Embryonic facial prominence (tissue), 1 donor: ENCODE measurements around the gene RDM1.
"Not testable (repeated sequence)": the region's sequence is repeated elsewhere in the genome, so short reads cannot be mapped to it uniquely, and the experiment has no call there.

Experiments
- DNase-seq: peaks from one replicate; pipeline ENCODE4 v3.0.0-alpha.2; 2016; ENCODE audit errors: extremely low spot score

The RDM1 gene, protein sequence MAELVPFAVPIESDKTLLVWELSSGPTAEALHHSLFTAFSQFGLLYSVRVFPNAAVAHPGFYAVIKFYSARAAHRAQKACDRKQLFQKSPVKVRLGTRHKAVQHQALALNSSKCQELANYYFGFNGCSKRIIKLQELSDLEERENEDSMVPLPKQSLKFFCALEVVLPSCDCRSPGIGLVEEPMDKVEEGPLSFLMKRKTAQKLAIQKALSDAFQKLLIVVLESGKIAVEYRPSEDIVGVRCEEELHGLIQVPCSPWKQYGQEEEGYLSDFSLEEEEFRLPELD

DNA sequence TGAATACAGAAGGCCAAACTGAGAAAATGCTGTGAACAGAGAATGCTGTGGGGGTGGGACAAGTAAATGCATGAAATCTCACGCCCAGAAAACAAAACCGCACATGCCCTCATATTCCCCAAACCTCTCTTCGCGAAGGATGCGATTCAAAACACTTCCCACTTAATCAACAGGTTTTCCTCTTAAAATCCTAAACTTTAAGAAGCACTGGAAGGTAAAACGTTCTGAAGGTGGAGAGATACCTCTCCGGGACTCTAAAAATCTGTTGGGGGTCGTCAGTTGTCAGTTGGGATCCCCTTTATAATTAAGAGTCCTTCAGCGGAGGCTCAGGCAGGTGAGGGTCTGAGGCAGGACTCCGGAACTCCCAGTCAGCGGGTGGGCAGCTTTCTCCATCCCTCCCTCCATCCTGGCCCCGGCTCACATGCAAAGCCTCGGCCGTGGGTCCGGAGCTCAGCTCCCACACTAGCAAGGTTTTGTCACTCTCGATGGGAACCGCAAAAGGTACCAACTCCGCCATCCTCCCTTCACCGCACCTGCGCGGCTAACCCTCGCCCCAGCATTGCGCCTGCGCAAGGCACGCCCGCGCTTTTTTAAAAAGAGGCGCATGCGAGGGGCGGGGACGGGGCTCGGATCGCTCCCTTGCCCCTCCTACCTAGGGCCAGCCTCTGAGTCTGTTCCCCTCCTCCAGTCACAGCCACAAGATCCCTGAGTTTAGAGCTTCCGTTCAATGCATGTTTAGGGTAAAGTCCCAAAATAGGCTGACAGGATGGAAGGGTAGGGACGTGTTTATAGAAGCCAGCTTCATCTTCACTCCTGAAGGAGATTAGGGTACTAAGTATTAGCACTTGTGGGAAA, at the start of gene RDM1:
RDM1 (minus strand) TSS at position 563 of the 855 bp plus-strand sequence; CDS start at position 517, 46 bp downstream.
- peak; percentile 62 for DNase-seq

DNA sequence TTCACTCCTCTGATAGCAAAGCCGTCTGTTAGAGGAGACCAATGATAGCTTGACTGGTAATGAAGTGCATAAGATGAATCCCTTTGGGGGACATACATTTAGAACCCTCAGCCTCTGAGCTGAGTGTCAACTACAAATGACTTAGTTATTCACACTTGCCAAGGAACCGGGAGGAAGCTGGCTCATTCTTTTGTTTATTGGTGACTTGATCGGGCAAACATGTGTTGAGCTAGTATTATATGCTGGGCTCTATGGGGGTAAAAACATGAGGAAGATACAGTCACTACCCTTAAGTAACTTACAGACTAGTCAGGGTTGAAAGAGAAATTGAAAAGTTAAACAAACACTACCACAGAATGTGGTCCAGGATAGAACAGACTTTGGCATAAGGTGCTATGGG, 47.8 kb upstream of the RDM1 start:
- no peak for DNase-seq

DNA sequence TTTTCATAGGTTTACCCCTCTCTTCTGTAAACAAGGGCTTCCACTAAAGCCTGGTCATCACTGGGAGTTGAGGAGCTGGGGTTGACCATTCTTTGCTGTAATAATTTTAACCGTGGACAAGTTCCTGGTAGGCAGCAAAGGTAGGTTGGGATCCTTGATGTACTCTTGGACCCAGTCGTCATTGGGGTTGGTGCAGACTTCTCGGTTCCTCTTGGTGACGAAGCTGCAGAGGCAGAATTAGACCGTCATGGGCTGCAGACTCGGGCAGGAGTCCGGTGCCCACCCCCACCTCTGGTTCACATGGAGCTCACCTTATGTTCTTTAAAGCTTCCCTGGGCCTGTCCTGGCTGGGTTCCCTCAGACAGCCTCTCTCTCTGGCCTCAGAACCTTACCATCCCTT, 46.9 kb upstream of the RDM1 start:
- DNase-seq: no peak

DNA sequence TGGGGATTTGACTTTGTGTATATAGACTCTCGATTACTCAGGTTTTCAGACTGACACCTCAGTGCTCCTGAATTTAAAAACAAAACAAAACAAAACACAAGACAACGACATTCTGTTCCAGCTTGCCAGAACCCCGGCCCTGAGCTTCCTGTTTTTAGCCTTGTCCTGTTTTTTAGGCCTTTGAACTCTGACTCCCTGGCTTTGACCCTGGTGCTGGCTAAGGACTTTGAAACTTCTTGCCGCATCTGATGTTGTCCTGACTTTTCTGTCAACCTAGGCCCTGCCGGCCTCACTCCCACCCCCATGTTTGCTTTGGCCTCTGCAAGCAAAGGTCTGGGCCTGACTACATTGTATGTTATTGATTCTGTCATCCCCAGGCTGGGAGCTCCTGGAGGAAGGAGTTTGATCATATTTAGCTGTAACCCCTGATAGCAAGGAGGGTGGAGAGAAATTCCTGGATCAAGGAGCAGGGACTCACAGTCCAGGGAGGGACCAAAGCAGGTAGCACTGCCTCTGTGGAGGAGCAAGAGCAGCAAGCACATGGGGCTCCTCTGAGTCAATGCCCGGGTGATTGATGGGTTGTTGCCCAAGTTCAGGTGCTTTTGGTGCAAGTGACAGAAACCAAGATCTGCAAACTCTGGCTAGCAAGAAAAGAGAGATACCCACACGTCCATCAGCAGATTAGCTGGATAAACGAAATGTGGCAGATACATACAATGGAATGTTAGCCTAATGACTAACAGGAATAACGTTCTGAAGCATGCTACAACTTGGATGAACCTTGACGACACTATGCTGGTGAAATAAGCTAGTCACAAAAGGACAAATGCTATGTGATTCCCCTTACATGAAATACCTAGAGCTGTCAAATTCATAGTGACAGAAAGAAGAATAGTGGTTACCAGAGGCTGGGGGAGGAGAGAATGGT, 43.0 kb upstream of the RDM1 start:
- no peak for DNase-seq

DNA sequence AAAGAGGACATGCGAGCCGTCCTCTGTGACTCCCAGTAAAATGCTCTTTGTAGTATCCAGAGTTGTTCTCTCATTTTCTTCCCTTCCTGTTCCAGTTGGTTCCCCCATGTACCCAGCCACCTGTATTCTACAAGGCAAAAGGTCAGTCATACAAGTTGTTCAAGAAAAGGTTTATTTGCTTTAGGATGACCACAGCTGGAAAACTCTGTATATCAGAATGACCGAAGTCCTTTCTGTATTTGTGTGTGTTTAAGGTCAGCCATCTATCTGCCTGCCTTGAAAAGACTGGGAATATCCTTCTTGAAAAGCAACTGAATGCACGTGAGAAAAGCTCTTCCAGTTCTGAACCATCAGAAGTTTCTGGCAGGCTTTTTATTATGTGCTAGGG, 42.4 kb upstream of the RDM1 start:
- DNase-seq: no peak

DNA sequence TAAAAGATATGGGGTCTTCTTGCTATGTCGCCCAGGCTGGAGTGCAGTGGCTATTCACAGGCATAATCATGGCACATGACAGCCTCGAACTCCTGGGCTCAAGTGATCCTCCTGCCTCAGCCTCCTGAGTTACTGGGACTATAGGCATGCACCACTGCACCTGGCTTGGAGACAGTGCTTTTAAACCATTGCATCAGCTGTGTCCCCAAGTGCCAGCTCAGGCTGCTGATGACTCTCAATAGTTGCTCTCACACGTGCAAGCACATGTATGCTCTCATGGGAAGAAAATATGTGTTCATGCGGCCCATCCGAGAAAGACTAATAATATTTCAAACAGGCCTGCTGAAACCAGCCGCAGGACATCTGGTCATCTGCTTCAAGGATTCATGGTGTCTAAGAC, 42.0 kb upstream of the RDM1 start:
- DNase-seq: no peak

DNA sequence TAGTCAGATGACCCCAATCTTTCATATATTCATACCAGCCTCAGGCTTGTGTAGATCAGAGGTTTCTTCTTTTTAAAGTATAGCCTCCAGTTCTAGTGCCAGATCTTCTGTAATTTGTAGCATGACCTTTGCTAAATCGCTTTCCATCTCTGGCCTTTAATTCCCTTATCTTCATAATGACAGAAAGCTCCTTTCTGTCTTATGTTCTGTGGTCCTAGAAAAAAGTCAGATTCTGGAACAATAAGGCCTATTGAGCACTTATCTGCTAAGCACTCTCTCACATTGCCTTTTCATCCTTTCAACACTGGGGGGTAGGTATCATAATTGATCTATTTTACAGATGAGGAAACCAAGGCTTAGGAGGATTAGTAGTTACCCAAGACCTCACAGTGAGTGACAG, 41.5 kb upstream of the RDM1 start:
- no peak for DNase-seq

DNA sequence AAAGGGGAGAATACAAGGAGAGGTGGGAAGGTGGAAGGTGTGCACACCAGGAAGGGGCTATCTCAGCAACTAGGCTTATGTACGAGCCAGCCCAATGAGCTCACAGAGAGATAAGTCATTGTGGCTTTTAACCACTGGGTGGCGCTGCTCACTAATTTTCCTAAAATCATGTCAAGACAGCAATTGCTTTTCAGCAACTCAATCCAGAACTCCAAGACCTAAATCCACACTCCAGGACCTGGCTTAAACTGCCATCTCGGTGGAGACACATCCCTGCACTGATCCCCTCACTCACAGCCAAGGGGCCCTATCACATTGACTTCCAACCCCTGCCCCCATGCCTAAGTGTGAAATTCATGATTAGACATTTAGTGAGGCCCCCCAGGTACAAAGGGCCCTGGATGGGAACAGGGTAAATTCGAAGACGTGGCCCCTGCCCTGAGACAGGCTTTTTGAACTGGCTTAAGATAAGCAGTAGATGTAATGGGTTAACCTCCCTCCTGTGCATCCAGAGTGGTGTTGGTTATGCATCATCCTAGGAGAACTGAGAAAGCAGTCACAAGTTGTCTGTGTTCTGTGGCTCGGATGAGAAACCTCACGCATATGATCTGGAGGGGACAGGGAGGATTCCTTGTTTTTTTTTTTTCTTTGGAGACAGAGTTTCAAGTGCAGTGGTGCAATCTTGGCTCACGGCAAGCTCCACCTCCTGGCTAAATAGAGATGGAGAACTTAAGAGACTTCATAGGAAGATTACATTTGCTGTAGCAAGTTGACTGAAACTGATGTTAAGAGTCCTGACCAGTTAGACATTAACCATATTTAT, 39.2 kb upstream of the RDM1 start:
- DNase-seq: peak; percentile 69

DNA sequence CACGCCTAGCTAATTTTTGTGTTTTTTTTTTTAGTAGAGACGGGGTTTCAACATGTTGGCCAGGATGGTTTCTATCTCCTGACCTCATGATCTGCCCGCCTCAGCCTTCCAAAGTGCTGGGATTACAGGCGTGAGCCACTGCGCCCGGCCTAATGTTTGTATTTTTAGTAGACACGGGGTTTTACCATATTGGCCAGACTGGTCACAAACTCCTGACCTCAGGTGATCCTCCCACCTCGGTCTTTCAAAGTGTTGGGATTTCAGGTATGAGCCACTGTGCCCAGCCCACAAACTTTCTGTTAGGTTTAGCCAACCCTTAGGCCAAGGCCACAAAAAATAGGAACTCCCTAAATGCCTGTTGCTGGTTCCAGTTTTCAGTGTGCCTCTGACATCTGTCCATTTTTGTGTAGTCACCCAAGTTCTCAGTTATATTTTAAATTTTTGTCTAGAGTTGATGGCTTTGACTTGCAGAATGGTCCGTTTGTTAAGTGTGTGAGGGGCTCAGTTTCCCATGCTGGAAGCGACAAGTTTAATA, 38.0 kb upstream of the RDM1 start:
- no peak for DNase-seq

DNA sequence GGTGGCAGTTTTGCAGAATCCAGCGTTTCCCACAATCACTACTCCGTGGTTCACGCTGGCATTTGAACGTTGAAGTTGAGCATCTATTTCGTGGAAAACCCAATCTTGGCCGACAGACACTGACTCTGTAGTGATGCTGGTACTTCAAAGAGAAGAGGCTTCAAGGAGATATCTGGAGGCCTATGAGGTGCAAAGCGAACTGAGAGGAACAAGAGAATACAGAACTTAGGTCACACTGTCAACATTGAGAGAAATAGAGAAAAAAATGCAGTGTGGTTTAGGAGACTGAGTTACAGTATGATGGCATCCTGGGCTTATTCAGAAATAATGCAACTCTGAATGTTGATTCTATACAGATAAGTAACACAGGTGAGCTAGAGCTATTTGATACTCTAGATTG, 34.7 kb upstream of the RDM1 start:
- DNase-seq: no peak

DNA sequence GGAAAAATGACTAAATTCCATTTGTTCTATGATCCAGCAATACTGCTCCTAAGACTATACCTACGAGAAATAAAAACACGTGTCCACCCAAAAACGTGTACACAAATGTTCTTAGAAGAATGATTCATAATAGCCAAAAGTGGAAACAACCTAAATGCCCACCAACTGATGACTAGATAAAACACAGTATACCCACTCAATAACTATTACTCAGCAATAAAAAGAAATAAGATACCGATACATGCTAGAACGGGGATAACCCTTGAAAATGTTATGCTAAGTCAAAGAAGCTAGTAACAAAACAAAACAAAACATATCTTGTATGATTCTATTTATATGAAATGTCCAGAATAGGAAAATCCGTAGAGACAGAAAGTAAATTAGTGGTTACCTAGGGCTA, 33.1 kb upstream of the RDM1 start:
- DNase-seq: no peak

DNA sequence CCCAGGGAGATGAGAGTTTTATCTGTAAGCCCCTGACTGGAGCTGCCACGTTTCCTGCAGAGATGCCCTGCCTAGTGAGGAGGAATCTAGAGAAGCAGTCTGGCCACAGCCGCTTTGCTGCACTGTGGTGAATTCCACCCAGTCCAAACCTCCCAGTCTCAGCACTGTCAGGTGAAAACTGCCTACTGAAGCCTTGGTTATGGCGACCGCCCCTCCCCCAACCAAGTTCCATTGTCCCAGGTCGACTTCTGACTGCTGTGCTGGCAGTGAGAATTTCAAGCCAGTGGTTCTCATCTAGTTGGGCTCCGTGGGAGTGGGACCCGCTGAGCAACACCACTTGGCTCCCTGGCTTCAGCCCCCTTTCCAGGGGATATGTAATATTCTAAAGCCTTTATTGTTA, 23.1 kb upstream of the RDM1 start:
- no peak for DNase-seq

DNA sequence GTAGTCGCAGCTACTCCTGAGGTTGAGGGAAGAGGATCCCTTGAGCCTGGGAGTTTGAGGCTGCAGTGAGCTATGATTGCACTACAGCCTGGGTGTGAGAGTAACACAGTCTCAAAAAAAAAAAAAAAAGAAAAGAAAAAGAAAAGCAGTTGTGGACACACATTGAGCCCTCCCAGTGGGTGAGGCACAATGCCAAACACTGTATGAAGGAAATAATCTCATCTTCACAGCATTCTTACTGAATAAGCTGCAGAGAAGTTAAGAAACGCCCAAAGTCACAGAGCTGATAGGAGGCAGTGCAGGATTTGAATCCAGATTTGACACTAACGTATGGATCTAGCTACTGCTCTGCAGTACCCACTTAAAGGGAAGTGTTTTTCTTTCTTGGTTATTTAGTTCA, 18.8 kb upstream of the RDM1 start:
- DNase-seq: no peak

DNA sequence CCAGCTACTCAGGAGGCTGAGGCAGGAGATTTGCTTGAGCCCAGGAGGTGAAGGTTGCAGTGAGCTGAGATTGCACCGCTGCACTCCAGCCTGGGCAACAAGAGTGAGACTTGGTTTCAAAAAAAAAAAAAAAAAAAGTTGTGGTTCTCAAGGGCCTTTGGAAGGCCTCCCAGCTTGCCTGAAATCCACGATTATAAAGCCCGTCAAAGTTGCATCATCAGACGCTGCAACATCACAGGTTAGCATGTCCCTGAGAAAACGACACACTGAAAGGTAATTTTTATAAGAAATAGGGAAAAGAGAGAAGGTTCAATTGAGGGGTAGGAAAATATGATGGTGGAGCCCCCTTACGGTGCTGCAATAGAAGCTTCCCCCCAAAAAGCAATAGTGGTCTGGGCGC, 17.5 kb upstream of the RDM1 start:
- DNase-seq: no peak

DNA sequence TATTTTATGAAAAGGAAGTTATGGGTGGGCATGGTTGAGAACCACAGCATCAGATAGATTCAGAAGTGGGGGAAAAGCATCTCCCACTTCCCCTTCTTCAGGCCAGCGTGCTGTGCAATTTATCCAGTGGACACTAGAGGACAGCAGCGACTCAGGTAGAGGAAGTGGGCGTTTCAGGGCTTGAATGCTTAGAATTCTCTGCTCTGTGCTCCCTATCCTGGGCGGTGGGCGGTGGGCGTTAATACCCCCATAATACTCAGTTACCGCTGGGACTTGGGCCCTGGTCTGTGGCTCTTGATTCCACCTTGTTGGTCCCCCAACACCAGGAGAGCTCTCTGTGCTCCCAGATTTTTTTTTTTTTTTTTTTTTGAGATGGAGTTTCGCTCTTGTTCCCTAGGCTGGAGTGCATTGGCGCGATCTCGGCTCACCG, 16.6 kb upstream of the RDM1 start:
- DNase-seq: no peak

DNA sequence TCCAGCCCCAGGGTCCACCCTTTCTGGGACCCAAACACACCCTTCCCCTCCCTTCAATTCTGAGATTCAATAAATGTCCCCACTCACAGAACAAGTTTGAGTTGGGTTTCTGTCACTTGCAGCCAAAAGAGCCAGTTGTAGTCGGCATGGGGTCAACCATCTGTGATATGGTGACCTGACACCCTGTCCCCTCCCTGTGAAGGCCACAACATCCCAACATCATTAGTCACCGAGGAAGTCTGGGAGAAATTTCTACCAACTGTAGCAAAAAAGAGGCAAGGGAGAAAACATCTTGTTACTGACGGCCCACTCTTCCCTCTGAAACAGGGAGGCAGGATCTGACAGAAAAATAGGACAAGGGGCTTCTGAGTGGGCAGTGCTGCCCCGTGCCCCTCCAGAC, 13.6 kb upstream of the RDM1 start:
- no peak for DNase-seq

DNA sequence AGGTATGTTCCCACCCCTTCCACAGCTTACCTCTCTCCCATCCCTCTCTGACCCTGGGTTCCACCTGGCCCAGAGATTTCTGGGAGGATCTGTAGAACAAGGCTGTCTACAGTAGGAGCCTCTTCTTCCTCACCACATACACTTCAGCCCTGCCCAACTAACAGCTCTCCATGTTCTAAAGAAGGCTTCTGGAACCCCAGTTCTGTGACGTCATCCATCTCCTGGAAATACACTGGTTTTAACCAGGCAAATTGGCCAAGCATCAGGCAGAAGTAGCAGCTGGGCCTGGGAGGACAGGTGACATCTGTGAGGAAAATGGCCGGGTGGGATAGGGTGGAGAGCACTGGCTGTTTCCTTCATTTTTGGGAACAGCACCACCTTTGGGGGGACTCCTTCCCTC, 13.0 kb upstream of the RDM1 start, which contains the start of gene LYZL6:
LYZL6 (minus strand) TSS at position 177 of the 400 bp plus-strand sequence. CDS start 4,357 bp downstream, outside the sequence.
- no peak for DNase-seq

DNA sequence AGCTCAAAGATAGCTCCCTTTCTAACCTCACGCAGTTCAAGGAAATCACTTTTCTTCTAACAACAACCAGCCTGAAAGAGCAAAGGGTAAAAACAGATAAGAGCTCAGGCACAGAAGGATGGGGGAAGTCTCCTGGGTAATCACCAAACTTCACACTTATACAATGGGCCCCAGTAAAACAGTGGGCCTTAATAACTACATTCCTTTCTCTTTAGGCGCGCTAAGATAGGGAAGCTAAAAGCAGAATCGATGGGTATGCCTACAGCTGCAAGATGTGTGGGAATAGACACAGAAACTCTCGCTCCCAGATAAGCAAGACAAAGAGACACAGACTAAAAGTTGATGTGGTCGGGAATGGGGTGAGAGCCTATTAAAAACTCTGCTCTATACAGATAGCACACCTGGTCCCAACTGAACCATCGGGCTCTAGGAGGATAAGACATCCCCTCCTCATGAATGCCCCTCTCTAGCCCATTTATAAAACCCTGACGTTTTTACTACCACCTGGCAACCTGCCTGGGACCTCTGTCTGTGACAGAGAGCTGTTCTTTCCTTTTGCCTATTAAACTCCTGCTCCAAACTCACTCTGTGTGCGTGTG, 12.1 kb upstream of the RDM1 start:
- DNase-seq: no peak

DNA sequence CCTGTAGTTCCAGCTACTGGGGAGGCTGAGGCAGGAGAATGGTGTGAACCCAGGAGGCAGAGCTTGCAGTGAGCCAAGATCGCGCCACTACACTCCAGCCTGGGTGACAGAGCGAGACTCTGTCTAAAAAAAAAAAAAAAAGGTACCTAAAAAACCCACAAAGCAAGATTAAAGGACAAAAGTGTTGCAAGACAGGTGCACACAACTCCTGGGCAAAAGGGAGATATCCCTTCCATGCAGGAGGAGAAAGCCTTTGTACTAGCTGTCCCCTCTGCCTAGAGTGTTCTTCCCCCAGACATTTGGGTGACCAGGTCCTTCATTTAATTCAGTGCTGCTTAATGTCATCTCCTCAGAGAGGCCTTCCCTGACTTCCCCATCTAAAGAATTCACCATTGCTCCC, 7.9 kb upstream of the RDM1 start:
- DNase-seq: not testable (repeated sequence)

DNA sequence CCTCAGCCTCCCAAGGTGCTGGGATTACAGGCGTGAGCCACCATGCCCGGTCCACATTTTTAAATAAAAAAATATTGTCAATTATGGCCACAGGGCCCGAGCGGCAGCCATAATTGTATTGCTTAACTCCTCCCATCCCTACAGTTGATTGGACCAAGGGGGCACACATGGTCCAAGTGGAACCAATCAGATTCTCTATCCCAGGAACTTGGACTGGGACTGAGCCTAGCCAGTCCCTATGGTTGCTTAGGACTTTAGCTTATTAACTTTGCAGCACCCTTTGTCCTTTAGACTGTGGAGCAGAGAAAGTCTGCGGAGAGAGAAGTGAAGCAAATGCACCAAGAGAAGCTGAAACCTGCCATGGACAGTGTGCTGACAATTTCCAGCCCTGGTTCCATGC, 5.5 kb upstream of the RDM1 start:
- no peak for DNase-seq

DNA sequence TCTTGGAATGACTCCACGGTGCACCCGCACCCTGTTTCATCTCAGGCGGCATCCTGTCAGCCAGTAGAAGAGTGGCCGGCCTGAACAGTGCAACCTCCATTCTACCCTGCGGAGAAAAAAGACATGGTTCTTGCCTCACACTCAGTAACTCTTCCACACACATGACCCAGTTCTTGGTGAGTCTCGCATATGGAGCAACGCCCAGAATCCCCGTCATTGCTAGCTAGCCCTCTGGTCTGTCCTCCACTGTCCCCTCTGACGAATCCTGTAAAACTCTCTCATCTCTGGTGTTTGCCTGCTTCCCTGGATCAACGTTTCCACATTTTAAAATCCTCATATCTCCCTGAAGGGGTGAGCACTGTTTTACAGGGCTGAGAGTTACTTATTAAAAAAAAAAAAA, 4.2 kb upstream of the RDM1 start:
- DNase-seq: no peak
